HCT116 (cell line): Measurements from ENCODE around the gene KDM1B. TPM values are rescaled to one million over a fixed set of nuclear protein-coding genes. Genes with fewer than 3 reads are reported as not detected.

Source experiments
- ATAC-seq: fragments of 200-7000 bp; cut with Tn5 transposase; 2 replicates; pipeline ENCODE4 v1.9.1; 2020; ENCODE audit warnings: mild to moderate bottlenecking, moderate library complexity
- BruUV-seq: library from RNA; stranded (reverse); fragments of 400-500 nt; replicated peaks from 2 replicates; lab custom pipeline; 2021; lab: Mats Ljungman, UMichigan
- CTCF ChIA-PET: fragments of 300-600 bp; sonication (Branson Sonifier 250); formaldehyde crosslinking; loops from one replicate; lab custom pipeline; 2021; ENCODE audit warnings: antibody characterized with exemption; lab: Charles Lee
- POLR2A ChIA-PET: fragments of 300-600, 350-600 bp; sonication (Branson Sonifier 250); formaldehyde crosslinking; loops from one replicate; lab custom pipeline; 2021; ENCODE audit warnings: antibody characterized with exemption; lab: Charles Lee
- RAD21 ChIA-PET, 2 experiments: fragments of 300-600 bp; sonication (Branson Sonifier 250); formaldehyde crosslinking; loops; one replicate each; lab custom pipeline; 2023; ENCODE audit warnings: low total read pairs in 2 of 2; ENCODE audit not compliant: uncharacterized antibody in 2 of 2, unreplicated experiment in 2 of 2, low non-redundant PET in 1 of 2; lab: Charles Lee
- DNase-seq: peaks from one replicate; pipeline ENCODE4 v3.0.0-alpha.2; 2010; ENCODE audit warnings: low read depth, low spot score
- H2AFZ ChIP-seq: fragments of 200-600 bp; shearing (Covaris generic), sonication (generic); 2 replicates; pipeline ENCODE4 v1.6.1; 2017; ENCODE audit warnings: low read depth, mixed run types, mixed read lengths, antibody characterized with exemption, low read length; ENCODE audit not compliant: poor library complexity, severe bottlenecking
- H3K27ac ChIP-seq: 2 replicates; pipeline ENCODE4 v1.5.1; 2012; ENCODE audit warnings: low read depth, low read length
- H3K27me3 ChIP-seq: fragments of 200-600 bp; sonication (generic); 2 replicates; pipeline ENCODE4 v1.6.1; 2016; ENCODE audit warnings: mixed run types, low read length, mixed read lengths; ENCODE audit not compliant: insufficient read depth
- H3K36me3 ChIP-seq, 2 experiments: fragments of 200-500 bp in 1 of 2; fragments of 200-600 bp in 1 of 2; sonication (Bioruptor generic) in 1 of 2; sonication (generic) in 1 of 2; 2 replicates each; pipeline versions ENCODE4 v1.5.1 to v1.6.1; 2014 to 2016; ENCODE audit warnings: low read length in 2 of 2, inconsistent platforms in 1 of 2, mixed read lengths in 1 of 2, mixed run types in 1 of 2; ENCODE audit not compliant: insufficient read depth in 2 of 2, control insufficient read depth in 1 of 2
- H3K4me1 ChIP-seq, 2 experiments: fragments of 200-600 bp in 1 of 2; sonication (generic) in 1 of 2; 2 replicates each; pipeline versions ENCODE4 v1.5.1 to v1.6.1; 2012 to 2017; ENCODE audit warnings: low read length in 2 of 2, inconsistent platforms in 1 of 2, mild to moderate bottlenecking in 1 of 2, mixed read lengths in 1 of 2, mixed run types in 1 of 2, moderate library complexity in 1 of 2; ENCODE audit not compliant: insufficient read depth in 2 of 2, control insufficient read depth in 1 of 2
- H3K4me2 ChIP-seq: fragments of 200-600 bp; sonication (generic); 2 replicates; pipeline ENCODE4 v1.6.1; 2017; ENCODE audit warnings: mixed run types, low read length, mixed read lengths
- H3K4me3 ChIP-seq, 2 experiments: fragments of 200-600 bp in 1 of 2; sonication (generic) in 1 of 2; replicated peaks in 1 of 2; 2 replicates each; pipeline ENCODE4 v1.5.1; 2011 to 2016; ENCODE audit warnings: low read length in 2 of 2, control low read depth in 1 of 2, low read depth in 1 of 2, mild to moderate bottlenecking in 1 of 2, mixed read lengths in 1 of 2, mixed run types in 1 of 2
- H3K79me2 ChIP-seq: fragments of 200-600 bp; sonication (generic); 2 replicates; pipeline ENCODE4 v1.6.1; 2017; ENCODE audit warnings: mild to moderate bottlenecking, mixed run types, low read length, moderate library complexity, mixed read lengths; ENCODE audit not compliant: insufficient read depth
- H3K9ac ChIP-seq: fragments of 200-600 bp; sonication (generic); 2 replicates; pipeline ENCODE4 v1.6.1; 2016; ENCODE audit warnings: low read length, mixed read lengths
- H3K9me2 ChIP-seq: fragments of 200-600 bp; sonication (generic), shearing (Covaris generic); 2 replicates; pipeline ENCODE4 v1.6.1; 2017; ENCODE audit warnings: mixed run types, mild to moderate bottlenecking, moderate library complexity; ENCODE audit not compliant: insufficient read depth
- H3K9me3 ChIP-seq, 2 experiments: fragments of 200-500 bp in 1 of 2; fragments of 200-600 bp in 1 of 2; sonication (Bioruptor generic) in 1 of 2; sonication (generic) in 1 of 2; 2 replicates each; pipeline ENCODE4 v1.6.1; 2014 to 2017; ENCODE audit warnings: low read length in 2 of 2, mixed read lengths in 2 of 2, inconsistent platforms in 1 of 2, low read depth in 1 of 2, mild to moderate bottlenecking in 1 of 2, mixed run types in 1 of 2, moderate library complexity in 1 of 2; ENCODE audit not compliant: control insufficient read depth in 1 of 2, insufficient read depth in 1 of 2
- H4K20me1 ChIP-seq: fragments of 200-600 bp; sonication (generic), shearing (Covaris generic); 2 replicates; pipeline ENCODE4 v1.6.1; 2017; ENCODE audit warnings: mixed run types, mild to moderate bottlenecking, moderate library complexity; ENCODE audit not compliant: insufficient read depth
- CEBPB ChIP-seq: IDR thresholded peaks from 2 replicates; pipeline ENCODE4 v1.6.1; 2012; ENCODE audit warnings: low read depth
- EGR1 ChIP-seq: IDR thresholded peaks from 2 replicates; pipeline ENCODE4 v1.6.1; 2012; ENCODE audit warnings: low read depth
- ELF1 ChIP-seq: IDR thresholded peaks from 2 replicates; pipeline ENCODE4 v1.6.1; 2012; ENCODE audit warnings: low read depth, borderline replicate concordance
- EZH2 ChIP-seq: fragments of 200-600 bp; sonication (generic); IDR thresholded peaks from 2 replicates; pipeline ENCODE4 v1.6.1; 2017; ENCODE audit warnings: antibody characterized with exemption, mixed run types
- EZH2phosphoT487 ChIP-seq: fragments of 200-600 bp; IDR thresholded peaks from 2 replicates; pipeline ENCODE4 v1.6.1; 2018; ENCODE audit warnings: antibody characterized with exemption, borderline replicate concordance
- FOSL1 ChIP-seq: IDR thresholded peaks from 2 replicates; pipeline ENCODE4 v1.6.1; 2012; ENCODE audit warnings: low read depth
- JUND ChIP-seq: IDR thresholded peaks from 2 replicates; pipeline ENCODE4 v1.6.1; 2012
- MAX ChIP-seq: IDR thresholded peaks from 2 replicates; pipeline ENCODE4 v1.6.1; 2012
- POLR2A ChIP-seq: IDR thresholded peaks from 2 replicates; pipeline ENCODE4 v1.7.0; 2011; ENCODE audit warnings: borderline replicate concordance; ENCODE audit not compliant: insufficient read depth, insufficient read length; ENCODE audit errors: extremely low read depth
- POLR2AphosphoS5 ChIP-seq: IDR thresholded peaks from 2 replicates; pipeline ENCODE4 v1.6.1; 2011; ENCODE audit warnings: mild to moderate bottlenecking, low read depth, low read length, moderate library complexity
- RAD21 ChIP-seq: IDR thresholded peaks from 2 replicates; pipeline ENCODE4 v1.6.1; 2012; ENCODE audit warnings: low read depth, mild to moderate bottlenecking
- SP1 ChIP-seq: IDR thresholded peaks from 2 replicates; pipeline ENCODE4 v1.6.1; 2012; ENCODE audit warnings: low read depth
- SRF ChIP-seq: IDR thresholded peaks from 2 replicates; pipeline ENCODE4 v1.6.1; 2012; ENCODE audit warnings: low read depth
- TCF7L2 ChIP-seq: IDR thresholded peaks from 2 replicates; pipeline ENCODE4 v1.7.0; 2011; ENCODE audit warnings: borderline replicate concordance, inconsistent platforms; ENCODE audit not compliant: insufficient read depth, insufficient read length; ENCODE audit errors: extremely low read depth
- YY1 ChIP-seq: IDR thresholded peaks from 2 replicates; pipeline ENCODE4 v1.6.1; 2011; ENCODE audit warnings: low read length, low read depth, moderate library complexity, mild to moderate bottlenecking; ENCODE audit not compliant: insufficient replicate concordance; ENCODE audit errors: extremely low read depth
- ZBTB33 ChIP-seq: IDR thresholded peaks from 2 replicates; pipeline ENCODE4 v1.6.1; 2011; ENCODE audit warnings: mild to moderate bottlenecking, low read length, moderate library complexity; ENCODE audit not compliant: insufficient replicate concordance; ENCODE audit errors: extremely low read depth
- ZNF274 ChIP-seq: fragments of 200-500 bp; sonication (Bioruptor generic); IDR thresholded peaks from 2 replicates; pipeline ENCODE4 v1.6.1; 2014; ENCODE audit warnings: mild to moderate bottlenecking, low read depth, low read length, inconsistent platforms
- intact Hi-C: fragments of 100-400 bp; cut with micrococcal nuclease; formaldehyde crosslinking; loops from 2 replicates; pipeline ENCODE4 v1.10.0; 2022
- total RNA-seq: library from RNA; stranded (reverse); gene quantifications from one replicate; pipeline ENCODE4 v1.2.1, GENCODE V29; 2021; ENCODE audit not compliant: unreplicated experiment
- TF ChIP-seq, protein P1 (sequence below): IDR thresholded peaks from 2 replicates; pipeline ENCODE4 v1.6.1; 2012

KDM1B gene
- total RNA-seq, 1 experiment from 2014 or later: 24.5 TPM

DNA sequence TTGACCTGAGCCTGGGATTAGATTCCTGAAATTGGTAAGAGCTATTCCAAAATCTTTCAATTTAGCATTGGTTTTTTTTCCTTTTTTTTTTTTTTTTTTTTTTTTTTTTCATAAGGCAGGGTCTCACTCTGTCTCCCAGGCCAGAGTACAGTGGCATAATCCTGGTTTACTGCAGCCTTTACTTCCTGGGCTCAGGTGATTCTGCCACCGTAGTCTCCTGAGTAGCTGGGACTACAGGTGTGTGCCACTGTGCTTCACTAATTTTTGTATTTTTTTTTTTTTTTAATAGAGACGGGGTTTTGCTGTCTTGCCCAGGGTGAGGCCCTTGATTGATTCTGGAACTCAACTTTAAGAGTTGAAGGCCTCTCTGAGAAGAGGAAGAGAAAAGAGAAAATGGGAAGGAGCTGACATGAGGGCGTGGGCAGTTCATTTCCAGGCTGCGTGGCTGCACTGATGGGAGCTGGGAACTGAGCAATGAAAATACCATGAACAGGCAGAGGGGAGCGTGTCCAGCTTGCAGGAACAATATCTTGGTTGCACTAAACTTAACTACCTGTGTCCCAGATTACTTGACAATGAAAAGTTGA, 24.6 kb downstream of the KDM1B start:
- ChIA-PET POLR2A (no interaction called here), RAD21 (interaction anchor here (0.6 to 0.7 kb wide), 2 partner anchors 17 to 416 kb away, joined by 3 to 7 read pairs; no protein-coding TSS in a partner anchor)
- no peak overlapping the region for H3K27ac ChIP-seq
- H2AFZ ChIP-seq: no peak overlapping the region
- DNase-seq: no peak
- no peaks in the 10 kb centered on the region for H3K9me2 ChIP-seq
- no peak overlapping the region for H3K9ac ChIP-seq
- no TSS peak for BruUV-seq
- H4K20me1 ChIP-seq: no peaks in the 10 kb centered on the region
- intact Hi-C loops: no loop called here
- H3K27me3 ChIP-seq: no peaks in the 10 kb centered on the region
- no peaks in the 10 kb centered on the region for H3K9me3 ChIP-seq
- TF ChIP-seq RAD21: no peak
- TF ChIP-seq EZH2phosphoT487: no peak
- no peak for TF ChIP-seq EZH2
- TF ChIP-seq YY1: no peak
- no peak for TF ChIP-seq CEBPB
- TF ChIP-seq MAX: no peak
- no peak for TF ChIP-seq FOSL1
- TF ChIP-seq EGR1: no peak
- TF ChIP-seq SRF: no peak
- no peak for TF ChIP-seq JUND
- TF ChIP-seq SP1: no peak
- TF ChIP-seq, all 23 proteins: peak for 0
- Histone ChIP-seq H3K4me1 (no peaks in the 10 kb centered on the region), H3K36me3 (no peaks in the 10 kb centered on the region), H3K79me2 (no peaks in the 10 kb centered on the region), H3K4me2 (no peak overlapping the region), H3K4me3 (no peak overlapping the region)
- CTCF ChIA-PET: no interaction called here
- ATAC-seq: no peak

DNA sequence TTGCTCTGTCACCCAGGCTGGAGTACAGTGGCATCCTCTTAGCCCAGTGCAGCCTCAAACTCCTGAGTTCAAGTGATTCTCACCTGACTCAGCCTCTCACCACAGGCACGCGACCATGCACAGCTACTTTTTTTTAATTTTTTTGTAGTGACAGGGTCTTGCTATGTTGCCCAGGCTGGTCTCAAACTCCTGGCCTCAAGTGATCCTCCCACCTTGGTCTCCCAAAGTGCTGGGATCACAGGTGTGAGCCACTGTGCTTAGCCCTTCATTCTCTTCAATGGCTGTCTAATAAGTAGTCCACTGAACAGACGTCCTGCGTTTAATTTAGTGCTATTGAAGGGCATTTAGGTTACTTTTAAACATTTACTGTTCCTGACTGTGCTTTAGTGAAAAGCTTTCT, 27.3 kb downstream of the KDM1B start:
- no peaks in the 10 kb centered on the region for H3K9me2 ChIP-seq
- no peak overlapping the region for H3K9ac ChIP-seq
- RAD21 ChIA-PET: no interaction called here
- POLR2A ChIA-PET: no interaction called here
- H4K20me1 ChIP-seq: no peaks in the 10 kb centered on the region
- no peaks in the 10 kb centered on the region for H3K4me1 ChIP-seq
- H3K27ac ChIP-seq: no peak overlapping the region
- H3K9me3 ChIP-seq: no peaks in the 10 kb centered on the region
- no peak overlapping the region for H3K4me3 ChIP-seq
- CTCF ChIA-PET: no interaction called here
- no peak overlapping the region for H2AFZ ChIP-seq
- ATAC-seq (no peak), DNase-seq (no peak)
- no peak overlapping the region for H3K4me2 ChIP-seq
- no peaks in the 10 kb centered on the region for H3K79me2 ChIP-seq
- no peaks in the 10 kb centered on the region for H3K27me3 ChIP-seq
- TF ChIP-seq EGR1: no peak
- no peak for TF ChIP-seq JUND
- no peak for TF ChIP-seq ZBTB33
- TF ChIP-seq EZH2: no peak
- no peak for TF ChIP-seq POLR2A
- TF ChIP-seq, protein P1, sequence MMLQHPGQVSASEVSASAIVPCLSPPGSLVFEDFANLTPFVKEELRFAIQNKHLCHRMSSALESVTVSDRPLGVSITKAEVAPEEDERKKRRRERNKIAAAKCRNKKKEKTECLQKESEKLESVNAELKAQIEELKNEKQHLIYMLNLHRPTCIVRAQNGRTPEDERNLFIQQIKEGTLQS: no peak
- no peak for TF ChIP-seq EZH2phosphoT487
- TF ChIP-seq ZNF274: no peak
- TF ChIP-seq ELF1: no peak
- no peak for TF ChIP-seq TCF7L2
- TF ChIP-seq POLR2AphosphoS5: no peak
- TF ChIP-seq YY1: no peak
- no peak for TF ChIP-seq SP1
- TF ChIP-seq FOSL1: no peak
- intact Hi-C loops: no loop called here
- no peaks in the 10 kb centered on the region for H3K36me3 ChIP-seq
- BruUV-seq: no TSS peak
